Gastrocnemius medialis (tissue), 4 donors: ENCODE measurements around the gene SYNC. TPM values are rescaled to one million over a fixed set of nuclear protein-coding genes. Genes with fewer than 3 reads are reported as not detected.
"Not testable (repeated sequence)": the region's sequence is repeated elsewhere in the genome, so short reads cannot be mapped to it uniquely, and the experiment has no call there.

Experiments used
- ATAC-seq, 2 donors: fragments of 150-250 bp; one replicate each; pipeline ENCODE4 v1.9.1; 2016
- DNase-seq, 2 donors: peaks; one replicate each; pipeline ENCODE4 v3.0.0-alpha.2; 2019
- H3K27ac ChIP-seq, 4 donors: fragments of 200-600 bp; sonication (generic); 1 replicate in 1 of 4; 2 replicates in 3 of 4; pipeline ENCODE4 v1.5.1; 2016 to 2018; ENCODE audit warnings: mild to moderate bottlenecking in 2 of 4, moderate library complexity in 1 of 4
- H3K27me3 ChIP-seq, 3 donors: fragments of 200-600 bp; sonication (generic) in 2 of 3; 1 replicate in 1 of 3; 2 replicates in 2 of 3; pipeline versions ENCODE4 v1.5.1 to v1.6.0; 2016 to 2019; ENCODE audit warnings: mild to moderate bottlenecking in 1 of 3, moderate library complexity in 1 of 3
- H3K36me3 ChIP-seq, 2 donors: fragments of 200-600 bp; sonication (generic) in 1 of 2; one replicate each; pipeline ENCODE4 v1.5.1; 2017 to 2018
- H3K4me1 ChIP-seq, 2 donors: fragments of 200-600 bp; sonication (generic) in 1 of 2; one replicate each; pipeline ENCODE4 v1.5.1; 2016 to 2017; ENCODE audit warnings: mild to moderate bottlenecking in 2 of 2
- H3K4me3 ChIP-seq, 4 donors: fragments of 200-600 bp; sonication (generic) in 3 of 4; 1 replicate in 1 of 4; 2 replicates in 3 of 4; pipeline ENCODE4 v1.5.1; 2016 to 2019; ENCODE audit warnings: mild to moderate bottlenecking in 2 of 4
- H3K9me3 ChIP-seq, 3 donors: fragments of 200-600 bp; sonication (generic) in 2 of 3; 1 replicate in 1 of 3; 2 replicates in 2 of 3; pipeline ENCODE4 v1.5.1; 2016 to 2019
- POLR2A ChIP-seq, 2 donors: fragments of 450-650 bp; IDR thresholded peaks; one replicate each; pipeline ENCODE4 v1.6.1; 2017; ENCODE audit warnings: antibody characterized with exemption in 2 of 2, mild to moderate bottlenecking in 2 of 2, moderate library complexity in 2 of 2
- in situ Hi-C, 4 donors: fragments of 200-750 bp; cut with MboI; loops; one replicate each; pipeline versions ENCODE4 v1.15.0 to v1.8.0; 2017; ENCODE audit warnings: low sequenced_read_pairs in 4 of 4
- intact Hi-C: fragments of 100-400 bp; cut with DNase I; formaldehyde crosslinking; loops from one replicate; pipeline ENCODE4 v1.15.1; 2023; ENCODE audit warnings: low total_unique reads
- total RNA-seq, 4 donors: library from RNA; depleted of rRNA; stranded (reverse); fragments of >200 nt; gene quantifications; one replicate each; pipeline versions ENCODE4 v1.1.0 to v1.2.3, GENCODE V29; 2016
- TF ChIP-seq, protein P1 (sequence below), 5 experiments: fragments of 450-650 bp in 3 of 5; fragments of 200-600 bp in 2 of 5; sonication (generic) in 2 of 5; IDR thresholded peaks in 4 of 5; conservative IDR thresholded peaks in 1 of 5; 1 replicate in 4 of 5; 2 replicates in 1 of 5; pipeline ENCODE4 v1.5.1; 2016 to 2019; ENCODE audit warnings: antibody characterized with exemption in 5 of 5, mild to moderate bottlenecking in 3 of 5, moderate library complexity in 3 of 5

Gene SYNC
- total RNA-seq, 4 donors from 2014 or later = 68.3 to 252 (median 158) TPM

DNA sequence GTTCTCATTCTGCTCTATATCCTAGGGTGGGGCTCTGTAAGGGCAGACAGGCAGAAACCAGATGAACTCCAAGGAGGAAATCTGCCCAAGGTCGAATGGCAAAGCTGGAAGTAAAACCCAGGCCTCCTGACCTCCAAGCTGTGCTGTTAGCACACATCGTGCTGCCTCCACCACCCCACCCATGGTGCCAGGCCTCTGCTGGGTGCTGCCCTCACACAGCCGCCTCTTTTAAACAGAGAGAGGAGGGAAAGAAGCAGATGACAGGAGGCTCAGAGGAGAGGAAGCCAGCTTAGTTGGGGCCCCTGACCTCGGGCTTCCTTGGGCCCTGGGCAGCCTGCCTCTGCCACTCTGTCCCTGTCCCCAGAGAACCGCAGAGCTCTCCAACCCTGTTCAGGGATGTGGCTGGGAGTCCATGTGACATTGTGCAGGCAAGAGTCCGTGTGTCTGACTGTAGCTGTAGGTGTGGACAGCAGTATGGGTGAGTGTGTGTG, 1.1 kb downstream of the SYNC start:
- Histone ChIP-seq H3K27me3 (no peaks in the 10 kb centered on the region), H3K4me1 (peaks cover 41 to 56% of the 10 kb centered on the region in 2 donors), H3K4me3 (peak overlapping the region; percentile 62 to 90 (median 80)), H3K36me3 (peaks cover 0 to 11% of the 10 kb centered on the region in 2 donors), H3K27ac (peak overlapping the region; percentile 98 to 100 (median 99)), H3K9me3 (no peaks in the 10 kb centered on the region)
- TF ChIP-seq POLR2A (IDR thresholded peaks at IDR 0.05) = peak; percentile 42 to 65
- TF ChIP-seq, protein P1, sequence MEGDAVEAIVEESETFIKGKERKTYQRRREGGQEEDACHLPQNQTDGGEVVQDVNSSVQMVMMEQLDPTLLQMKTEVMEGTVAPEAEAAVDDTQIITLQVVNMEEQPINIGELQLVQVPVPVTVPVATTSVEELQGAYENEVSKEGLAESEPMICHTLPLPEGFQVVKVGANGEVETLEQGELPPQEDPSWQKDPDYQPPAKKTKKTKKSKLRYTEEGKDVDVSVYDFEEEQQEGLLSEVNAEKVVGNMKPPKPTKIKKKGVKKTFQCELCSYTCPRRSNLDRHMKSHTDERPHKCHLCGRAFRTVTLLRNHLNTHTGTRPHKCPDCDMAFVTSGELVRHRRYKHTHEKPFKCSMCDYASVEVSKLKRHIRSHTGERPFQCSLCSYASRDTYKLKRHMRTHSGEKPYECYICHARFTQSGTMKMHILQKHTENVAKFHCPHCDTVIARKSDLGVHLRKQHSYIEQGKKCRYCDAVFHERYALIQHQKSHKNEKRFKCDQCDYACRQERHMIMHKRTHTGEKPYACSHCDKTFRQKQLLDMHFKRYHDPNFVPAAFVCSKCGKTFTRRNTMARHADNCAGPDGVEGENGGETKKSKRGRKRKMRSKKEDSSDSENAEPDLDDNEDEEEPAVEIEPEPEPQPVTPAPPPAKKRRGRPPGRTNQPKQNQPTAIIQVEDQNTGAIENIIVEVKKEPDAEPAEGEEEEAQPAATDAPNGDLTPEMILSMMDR (IDR thresholded peaks at IDR 0.05 in 4 of 5, conservative IDR thresholded peaks at IDR 0.05 in 1 of 5) = no peak
- ATAC-seq (peak; percentile 38 to 41), DNase-seq (peak; percentile 69 to 84)
- in situ Hi-C loops = no loop called here
- intact Hi-C loops = loop anchor here (5.0 to 10.0 kb wide), 3 partner anchors 116 to 383 kb away; partner anchors contain the start of genes AZIN2, S100PBP and YARS1

DNA sequence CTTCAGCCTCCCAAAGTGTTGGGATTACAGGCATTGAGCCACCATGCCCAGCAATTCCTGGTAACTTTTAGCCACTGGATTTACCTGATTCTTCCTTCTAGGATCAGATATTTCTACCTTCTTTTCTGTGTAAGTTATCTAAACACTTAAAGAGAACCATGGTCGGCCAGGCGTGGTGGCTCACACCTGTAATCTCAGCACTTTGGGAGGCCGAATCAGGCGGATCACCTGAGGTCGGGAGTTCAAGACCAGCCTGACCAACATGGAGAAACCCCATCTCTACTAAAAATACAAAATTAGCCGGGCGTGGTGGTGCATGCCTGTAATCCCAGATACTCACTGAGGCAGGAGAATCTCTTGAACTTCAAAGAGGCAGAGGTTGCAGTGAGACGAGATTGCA, 5.6 kb downstream of the SYNC start:
- Histone ChIP-seq H3K27ac (peak overlapping the region in 3 of 4 donors; percentile 41 to 99 (median 98)), H3K36me3 (peaks cover 0 to 29% of the 10 kb centered on the region in 2 donors), H3K4me1 (peaks cover 50 to 61% of the 10 kb centered on the region in 2 donors)
- intact Hi-C loops, H3K27me3 ChIP-seq, H3K9me3 ChIP-seq, H3K4me3 ChIP-seq, ATAC-seq, in situ Hi-C loops: not testable (repeated sequence)
- peak in 1 of 2 donors; percentile 3 for DNase-seq

DNA sequence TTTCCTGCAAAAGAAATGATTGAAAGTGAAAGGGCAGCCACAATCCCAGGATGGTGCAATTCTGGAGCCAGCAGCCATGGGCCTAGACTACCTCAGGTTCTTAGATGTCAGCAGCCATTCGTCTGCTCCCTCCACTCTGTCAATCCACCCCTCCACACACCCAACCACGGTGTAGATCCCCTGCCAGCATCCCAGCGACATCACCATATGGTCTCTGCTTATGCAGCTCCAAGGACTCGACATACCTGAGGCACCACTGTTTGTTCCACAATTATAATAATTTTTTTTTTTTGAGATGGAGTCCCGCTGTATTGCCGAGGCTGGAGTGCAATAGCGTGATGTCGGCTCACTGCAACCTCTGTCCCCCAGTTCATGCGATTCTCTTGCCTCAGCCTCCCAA, 6.5 kb downstream of the SYNC start:
- DNase-seq = peak in 1 of 2 donors; percentile 11
- Histone ChIP-seq H3K4me3 (no peak overlapping the region), H3K27ac (peak overlapping the region; percentile 41 to 99 (median 81)), H3K27me3 (no peaks in the 10 kb centered on the region), H3K9me3 (no peaks in the 10 kb centered on the region), H3K4me1 (peaks cover 47 to 57% of the 10 kb centered on the region in 2 donors), H3K36me3 (peaks cover 0 to 29% of the 10 kb centered on the region in 2 donors)
- in situ Hi-C loops = no loop called here
- intact Hi-C loops = no loop called here
- ATAC-seq = no peak
- TF ChIP-seq, protein P1 (IDR thresholded peaks at IDR 0.05 in 4 of 5, conservative IDR thresholded peaks at IDR 0.05 in 1 of 5) = no peak
- no peak for TF ChIP-seq POLR2A (IDR thresholded peaks at IDR 0.05)

DNA sequence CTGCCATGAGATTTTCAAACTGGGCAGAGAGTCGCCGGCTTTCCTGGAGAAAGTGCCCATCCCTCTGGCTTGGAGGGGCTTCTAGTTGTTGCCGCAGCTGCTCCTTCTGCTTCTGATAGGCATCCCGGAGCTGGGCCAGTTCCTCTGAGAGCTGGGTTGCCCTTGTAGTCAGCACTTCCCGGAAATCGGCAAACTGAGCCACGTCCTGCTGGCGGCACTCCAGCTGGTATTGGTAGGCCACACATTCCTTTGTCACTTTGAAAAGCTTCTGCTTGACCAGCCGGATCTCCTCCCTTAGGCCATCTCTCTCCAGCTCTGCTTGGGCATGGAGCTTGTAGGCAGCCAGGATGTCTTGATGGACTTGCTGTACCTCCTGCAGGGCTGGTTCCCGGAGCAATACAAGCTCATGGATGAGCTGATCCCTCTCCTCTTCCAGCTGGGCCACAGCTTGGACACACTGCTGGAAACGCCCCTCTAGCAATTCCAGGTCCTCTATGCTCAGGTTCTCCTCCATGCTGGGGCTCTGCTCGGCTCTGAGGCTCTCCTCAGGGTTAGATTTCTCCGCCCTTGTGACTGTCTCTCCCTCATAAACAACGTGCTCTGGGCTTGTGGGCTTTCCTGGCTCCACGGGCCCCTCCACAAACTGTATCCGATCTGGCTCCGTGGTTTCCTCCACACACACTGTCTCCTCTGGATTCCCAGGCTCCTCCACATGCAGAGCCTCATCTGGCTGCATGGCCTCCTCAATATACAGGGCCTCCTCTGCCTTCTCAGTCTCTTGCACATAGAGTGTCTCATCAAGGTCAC, 7.3 kb downstream of the SYNC start:
- peak; percentile 30 to 38 for ATAC-seq
- TF ChIP-seq POLR2A (IDR thresholded peaks at IDR 0.05) = no peak
- TF ChIP-seq, protein P1 (IDR thresholded peaks at IDR 0.05 in 4 of 5, conservative IDR thresholded peaks at IDR 0.05 in 1 of 5) = no peak
- in situ Hi-C loops = no loop called here
- Histone ChIP-seq H3K4me1 (peaks cover 42 to 51% of the 10 kb centered on the region in 2 donors), H3K9me3 (no peaks in the 10 kb centered on the region), H3K27ac (peak overlapping the region; percentile 41 to 99 (median 81)), H3K36me3 (peaks cover 0 to 29% of the 10 kb centered on the region in 2 donors), H3K4me3 (peak overlapping the region in 1 of 4 donors; percentile 13), H3K27me3 (no peaks in the 10 kb centered on the region)
- intact Hi-C loops = no loop called here
- DNase-seq = peak; percentile 40 to 66
